Measurements from ENCODE around the gene CCDC86. TPM values are rescaled to one million over a fixed set of nuclear protein-coding genes. Genes with fewer than 3 reads are reported as not detected.

The CCDC86 gene
- total RNA-seq, 2 experiments from 2014 or later, result 21.3 to 24.7 TPM

GRCh38 chr11:60831143-60831500 lies 10.8 kb upstream of the CCDC86 start:
- H3K79me2 ChIP-seq (ENCODE audit: insufficient read depth, low read depth, low read length), result no peaks in the 10 kb centered on the region
- no TSS peak for BruUV-seq (replicated peaks)
- no peaks in the 10 kb centered on the region for H3K9me3 ChIP-seq (ENCODE audit: low read length)
- no peaks in the 10 kb centered on the region for H4K20me1 ChIP-seq (ENCODE audit: insufficient read depth, low read length)
- ChIA-PET POLR2A (interaction anchor here (1.0 kb wide), 1 partner anchor 76 kb away, joined by 3 read pairs; no protein-coding TSS in a partner anchor), CTCF (ENCODE audit: unreplicated experiment) (interaction anchor here (0.6 to 2.4 kb wide), 3 partner anchors 10 to 83 kb away, joined by 3 to 26 read pairs (median 3); partner anchors contain the start of gene TMEM109)
- H2AFZ ChIP-seq (ENCODE audit: low read length), result peak overlapping the region; percentile 51; the same call in 1 of the 2 replicates
- no peaks in the 10 kb centered on the region for H3K36me3 ChIP-seq (ENCODE audit: insufficient read depth, low read length)
- DNase-seq (ENCODE audit: low spot score), result peak; percentile 84
- no peaks in the 10 kb centered on the region for H3K9me2 ChIP-seq (ENCODE audit: insufficient read depth, low read length)
- H3K4me1 ChIP-seq (ENCODE audit: insufficient read depth, low read length, poor library complexity, severe bottlenecking), result peaks cover 8% of the 10 kb centered on the region
- H3K4me3 ChIP-seq (ENCODE audit: low read depth, low read length, poor library complexity, severe bottlenecking), result no peak overlapping the region
- peak overlapping the region; percentile 28; the same call in 1 of the 2 replicates for H3K4me2 ChIP-seq (ENCODE audit: low read length)
- peak; percentile 99 for TF ChIP-seq CTCF (conservative IDR thresholded peaks at IDR 0.05; ENCODE audit: low read length)
- no peak for TF ChIP-seq EZH2phosphoT487 (IDR thresholded peaks at IDR 0.05; ENCODE audit: borderline replicate concordance, low read depth, low read length)
- no peak overlapping the region for H3K27ac ChIP-seq (ENCODE audit: low read depth, low read length, poor library complexity, severe bottlenecking)
- intact Hi-C loops (cut with micrococcal nuclease; ENCODE audit: unreplicated experiment), result loop anchor here (1.0 to 5.0 kb wide), 7 partner anchors 56 to 356 kb away; no protein-coding TSS in a partner anchor

- Histone ChIP-seq H3K27ac (ENCODE audit: low read depth, low read length, poor library complexity, severe bottlenecking) (no peak overlapping the region), H3K4me1 (ENCODE audit: insufficient read depth, low read length, poor library complexity, severe bottlenecking) (peaks cover 8% of the 10 kb centered on the region), H3K9me2 (ENCODE audit: insufficient read depth, low read length) (no peaks in the 10 kb centered on the region), H3K79me2 (ENCODE audit: insufficient read depth, low read depth, low read length) (no peaks in the 10 kb centered on the region), H3K9me3 (ENCODE audit: low read length) (no peaks in the 10 kb centered on the region), H2AFZ (ENCODE audit: low read length) (no peak overlapping the region), H3K36me3 (ENCODE audit: insufficient read depth, low read length) (no peaks in the 10 kb centered on the region), H3K4me3 (ENCODE audit: low read depth, low read length, poor library complexity, severe bottlenecking) (no peak overlapping the region), H4K20me1 (ENCODE audit: insufficient read depth, low read length) (no peaks in the 10 kb centered on the region), H3K4me2 (ENCODE audit: low read length) (no peak overlapping the region)
- intact Hi-C loops (cut with micrococcal nuclease; ENCODE audit: unreplicated experiment), result loop anchor here (1.0 to 5.0 kb wide), 7 partner anchors 56 to 355 kb away; no protein-coding TSS in a partner anchor
- ChIA-PET CTCF (ENCODE audit: unreplicated experiment) (interaction anchor here (1.4 to 2.4 kb wide), 2 partner anchors 56 to 82 kb away, joined by 3 to 26 read pairs; partner anchors contain the start of gene TMEM109), POLR2A (interaction anchor here (0.9 to 1.0 kb wide), 2 partner anchors 64 to 76 kb away, joined by 3 to 4 read pairs; no protein-coding TSS in a partner anchor)
- no peak for TF ChIP-seq EZH2phosphoT487 (IDR thresholded peaks at IDR 0.05; ENCODE audit: borderline replicate concordance, low read depth, low read length)
- no peak for TF ChIP-seq CTCF (conservative IDR thresholded peaks at IDR 0.05; ENCODE audit: low read length)
- DNase-seq (ENCODE audit: low spot score), result no peak
- no TSS peak for BruUV-seq (replicated peaks)
Measured at GRCh38 chr11:60831501-60832079, 10.3 kb upstream of the CCDC86 start.

Measured in OCI-LY7 (cell line).